Naive thymus-derived CD4-positive, alpha-beta T cell (primary cell): Measurements from ENCODE around the gene GPR148. TPM values are rescaled to one million over a fixed set of nuclear protein-coding genes. Genes with fewer than 3 reads are reported as not detected.
A peak's percentile ranks its signal among the peaks of the same experiment; 100 is the strongest.
"Not testable (repeated sequence)": the region's sequence is repeated elsewhere in the genome, so short reads cannot be mapped to it uniquely, and the experiment has no call there.

Source experiments
- ATAC-seq: fragments of 150-1000 bp; cut with Tn5 transposase; 2 replicates; pipeline ENCODE4 v1.10.0; 2021; ENCODE audit warnings: mild to moderate bottlenecking, moderate library complexity
- CTCF ChIA-PET: fragments of 350-600 bp; sonication (Branson Sonifier 250); formaldehyde crosslinking; loops from one replicate; lab custom pipeline; 2021; ENCODE audit warnings: antibody characterized with exemption; lab: Charles Lee
- POLR2A ChIA-PET: fragments of 350-600 bp; sonication (Branson Sonifier 250); formaldehyde crosslinking; loops from one replicate; lab custom pipeline; 2021; ENCODE audit warnings: antibody characterized with exemption, inconsistent platforms; lab: Charles Lee
- DNase-seq, 9 donors: peaks; one replicate each; pipeline versions ENCODE4 v3.0.0 to v3.0.0-alpha.2; 2020 to 2022; ENCODE audit warnings: mixed read lengths in 1 of 9
- H3K27ac ChIP-seq: one replicate; pipeline ENCODE4 v1.7.0; 2013; ENCODE audit warnings: mild to moderate bottlenecking, low read depth, low read length, moderate library complexity
- H3K27me3 ChIP-seq, 2 donors: one replicate each; pipeline ENCODE4 v1.7.0; 2013; ENCODE audit warnings: low read length in 2 of 2, mild to moderate bottlenecking in 2 of 2, moderate library complexity in 2 of 2; ENCODE audit not compliant: control insufficient read depth in 2 of 2, insufficient read depth in 2 of 2
- H3K36me3 ChIP-seq, 3 experiments: 1 replicate in 2 of 3; 2 replicates in 1 of 3; pipeline ENCODE4 v1.7.0; 2013; ENCODE audit warnings: low read length in 3 of 3, mild to moderate bottlenecking in 3 of 3, moderate library complexity in 1 of 3; ENCODE audit not compliant: insufficient read depth in 3 of 3, control insufficient read depth in 2 of 3
- H3K4me1 ChIP-seq, 2 donors: one replicate each; pipeline ENCODE4 v1.7.0; 2013; ENCODE audit warnings: low read length in 2 of 2, mild to moderate bottlenecking in 2 of 2, moderate library complexity in 1 of 2; ENCODE audit not compliant: control insufficient read depth in 2 of 2, insufficient read depth in 2 of 2
- H3K4me3 ChIP-seq: 2 replicates; pipeline ENCODE4 v1.7.0; 2013; ENCODE audit warnings: mild to moderate bottlenecking, low read length
- H3K9me3 ChIP-seq, 3 experiments: 1 replicate in 2 of 3; 2 replicates in 1 of 3; pipeline ENCODE4 v1.7.0; 2013; ENCODE audit warnings: low read length in 3 of 3; ENCODE audit not compliant: control insufficient read depth in 2 of 3
- H3K27ac Mint-ChIP-seq, 9 donors: one replicate each; pipeline ENCODE4 v1.8.0; 2020 to 2022; ENCODE audit warnings: mixed read lengths in 9 of 9, mild to moderate bottlenecking in 8 of 9, moderate library complexity in 5 of 9, inconsistent platforms in 2 of 9
- H3K27me3 Mint-ChIP-seq, 5 donors: one replicate each; pipeline ENCODE4 v1.8.0; 2021 to 2022; ENCODE audit warnings: mixed read lengths in 5 of 5, mild to moderate bottlenecking in 1 of 5
- H3K36me3 Mint-ChIP-seq, 5 donors: one replicate each; pipeline ENCODE4 v1.8.0; 2020 to 2022; ENCODE audit warnings: mixed read lengths in 5 of 5, mild to moderate bottlenecking in 3 of 5, inconsistent platforms in 1 of 5
- H3K4me1 Mint-ChIP-seq, 7 donors: one replicate each; pipeline ENCODE4 v1.8.0; 2020 to 2022; ENCODE audit warnings: mixed read lengths in 7 of 7, mild to moderate bottlenecking in 3 of 7, inconsistent platforms in 1 of 7
- H3K4me3 Mint-ChIP-seq, 10 donors: one replicate each; pipeline ENCODE4 v1.8.0; 2020 to 2022; ENCODE audit warnings: mild to moderate bottlenecking in 10 of 10, mixed read lengths in 10 of 10, moderate library complexity in 6 of 10, inconsistent platforms in 2 of 10
- H3K9me3 Mint-ChIP-seq, 11 donors: one replicate each; pipeline ENCODE4 v1.8.0; 2020 to 2022; ENCODE audit warnings: mixed read lengths in 11 of 11, mild to moderate bottlenecking in 4 of 11, inconsistent platforms in 1 of 11, moderate library complexity in 1 of 11
- intact Hi-C, 2 donors: fragments of 100-400 bp; cut with micrococcal nuclease; formaldehyde crosslinking; loops; one replicate each; pipeline ENCODE4 v1.15.1; 2023
- polyA plus RNA-seq, 2 donors: library from polyadenylated mRNA; unstranded; fragments of 300-500 nt; fragmentation: Illumina TruSeq; gene quantifications; one replicate each; pipeline ENCODE4 v1.2.3, GENCODE V29; 2021
- total RNA-seq, 6 experiments: library from RNA in 5 of 6; stranded (reverse) in 5 of 6; gene quantifications; 1 replicate in 5 of 6; 2 replicates in 1 of 6; pipeline ENCODE4 v1.2.3 and lab custom pipeline; 2021 to 2026

GPR148 gene, protein sequence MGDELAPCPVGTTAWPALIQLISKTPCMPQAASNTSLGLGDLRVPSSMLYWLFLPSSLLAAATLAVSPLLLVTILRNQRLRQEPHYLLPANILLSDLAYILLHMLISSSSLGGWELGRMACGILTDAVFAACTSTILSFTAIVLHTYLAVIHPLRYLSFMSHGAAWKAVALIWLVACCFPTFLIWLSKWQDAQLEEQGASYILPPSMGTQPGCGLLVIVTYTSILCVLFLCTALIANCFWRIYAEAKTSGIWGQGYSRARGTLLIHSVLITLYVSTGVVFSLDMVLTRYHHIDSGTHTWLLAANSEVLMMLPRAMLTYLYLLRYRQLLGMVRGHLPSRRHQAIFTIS
- total RNA-seq (not detected), polyA plus RNA-seq (not detected), total RNA-seq (lab: John Stamatoyannopoulos, UW) (not detected)

DNA sequence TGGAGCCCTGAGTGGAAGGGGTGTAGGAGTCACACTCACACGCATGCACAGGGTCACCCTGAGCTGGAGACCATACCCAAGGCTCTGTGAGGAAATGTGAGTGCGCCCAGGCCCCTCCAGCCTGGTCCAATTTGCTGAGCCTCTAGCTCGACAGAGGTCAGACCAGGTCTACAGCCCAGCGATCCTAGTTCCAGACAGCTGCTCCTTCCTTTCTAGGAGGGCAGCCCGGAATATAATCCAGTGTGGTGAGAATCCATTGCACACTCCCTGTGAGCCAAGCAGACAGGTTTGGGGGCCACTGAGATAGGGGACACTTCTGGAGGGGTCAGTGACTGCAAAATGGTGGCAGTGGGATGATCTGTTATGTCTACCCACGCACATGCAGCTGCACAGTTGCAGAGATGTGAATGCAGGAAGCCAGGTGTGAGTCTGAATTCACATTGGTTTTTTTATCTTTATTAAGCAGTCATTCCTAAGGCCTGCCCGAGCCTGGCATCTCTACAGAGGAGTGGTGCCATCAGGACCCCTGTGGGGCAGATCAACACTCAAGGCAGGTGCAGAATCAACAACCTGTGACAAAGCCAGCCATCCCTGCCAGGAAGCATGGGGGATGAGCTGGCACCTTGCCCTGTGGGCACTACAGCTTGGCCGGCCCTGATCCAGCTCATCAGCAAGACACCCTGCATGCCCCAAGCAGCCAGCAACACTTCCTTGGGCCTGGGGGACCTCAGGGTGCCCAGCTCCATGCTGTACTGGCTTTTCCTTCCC lies at the start of gene GPR148:
GPR148 (plus strand) TSS at position 522 of the 768 bp plus-strand sequence; CDS start at position 604, 82 bp downstream.
- H3K27me3 Mint-ChIP-seq: peaks cover 0 to 9% (median 0%) of the 10 kb centered on the region in 5 donors
- H3K4me1 Mint-ChIP-seq: peaks cover 0 to 17% (median 16%) of the 10 kb centered on the region in 7 donors
- Histone ChIP-seq H3K27ac (peak within 1 kb of the TSS; percentile 48), H3K4me3 (peak within 1 kb of the TSS; percentile 86), H3K9me3 (no peaks in the 10 kb centered on the region), H3K4me1 (peaks cover 15 to 18% of the 10 kb centered on the region in 2 donors), H3K36me3 (no peaks in the 10 kb centered on the region), H3K27me3 (no peaks in the 10 kb centered on the region)
- ATAC-seq (no peak), DNase-seq (peak in 2 of 9 donors; percentile 1 to 11)
- ChIA-PET POLR2A (interaction anchor here (0.6 to 2.2 kb wide), 4 partner anchors 9 to 386 kb away, joined by 3 to 16 read pairs (median 6); partner anchors contain the start of genes IMP4 and PLEKHB2), CTCF (interaction anchor here (2.1 kb wide), 1 partner anchor 69 kb away, joined by 6 read pairs; no protein-coding TSS in a partner anchor)
- intact Hi-C loops: loop anchor here (5.0 to 10.0 kb wide), 3 partner anchors 354 to 854 kb away; partner anchors contain the start of gene PLEKHB2 (in 1 of the 2)
- no peaks in the 10 kb centered on the region for H3K36me3 Mint-ChIP-seq
- peak within 1 kb of the TSS; percentile 76 to 94 (median 91) for H3K27ac Mint-ChIP-seq
- peaks cover 0 to 4% (median 0%) of the 10 kb centered on the region in 11 donors for H3K9me3 Mint-ChIP-seq
- peak within 1 kb of the TSS; percentile 60 to 89 (median 86) for H3K4me3 Mint-ChIP-seq

DNA sequence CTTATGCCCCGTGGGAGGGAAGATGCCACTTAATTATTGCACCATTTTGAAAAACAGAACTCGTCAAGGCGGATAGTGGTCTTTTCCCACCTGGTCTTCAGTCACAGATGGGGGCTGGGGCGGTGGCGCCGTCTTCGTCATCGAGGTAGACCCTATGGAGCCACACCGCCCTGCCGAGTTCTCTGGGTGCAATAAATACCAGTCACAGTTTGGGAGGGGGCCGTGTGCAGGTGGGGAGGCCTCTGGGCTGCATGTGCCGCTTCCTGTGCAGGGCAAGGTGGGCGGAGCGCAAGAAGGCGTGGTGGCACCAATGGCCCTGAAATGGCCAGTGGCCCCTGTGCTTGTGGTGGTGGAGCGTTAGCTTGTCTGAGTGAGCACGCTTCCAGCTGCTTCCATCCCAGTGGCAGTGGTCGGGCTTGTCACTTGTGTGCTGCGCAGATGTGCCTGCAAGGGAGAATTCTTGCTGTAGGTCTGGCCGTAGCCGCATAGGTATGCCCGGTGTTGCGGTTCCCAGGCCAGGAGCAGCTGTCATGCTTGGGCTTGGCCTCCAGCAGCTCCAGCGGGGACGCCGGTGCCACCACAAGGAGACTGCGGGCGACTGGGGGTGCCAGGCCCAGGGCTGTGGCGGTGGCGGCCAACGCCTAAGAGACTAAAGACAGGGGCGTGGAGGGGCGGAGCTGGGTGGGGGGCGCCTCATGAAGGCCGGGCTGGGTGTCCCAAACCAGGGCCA lies 36.7 kb upstream of the GPR148 start:
- CTCF ChIA-PET, H3K4me3 ChIP-seq, H3K9me3 Mint-ChIP-seq, H3K4me1 Mint-ChIP-seq, H3K27me3 ChIP-seq, H3K27ac Mint-ChIP-seq, H3K9me3 ChIP-seq, H3K36me3 Mint-ChIP-seq, POLR2A ChIA-PET, intact Hi-C loops, H3K4me3 Mint-ChIP-seq, H3K36me3 ChIP-seq, H3K27me3 Mint-ChIP-seq, H3K27ac ChIP-seq, H3K4me1 ChIP-seq, DNase-seq: not testable (repeated sequence)
- ATAC-seq: peak; percentile 18

DNA sequence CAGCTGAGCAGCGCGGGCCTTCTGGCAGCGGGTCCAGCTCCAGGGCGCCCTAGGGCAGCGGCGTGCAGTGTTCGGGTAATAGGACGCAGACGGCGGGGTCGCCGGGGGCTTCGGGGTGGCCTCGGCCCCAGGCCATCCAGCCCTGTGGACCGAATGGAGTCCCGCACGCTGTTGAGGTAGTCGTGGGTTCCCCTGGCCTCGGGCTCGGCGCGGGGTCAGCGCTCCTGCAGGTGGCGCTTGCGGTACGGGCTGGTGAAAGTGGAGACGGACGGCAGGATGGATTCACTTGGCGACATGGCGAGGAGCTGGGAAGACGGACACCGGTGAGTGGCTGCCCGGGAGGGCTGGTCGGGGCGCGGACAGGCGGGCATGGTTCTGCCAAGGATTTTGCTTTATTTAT lies 35.4 kb upstream of the GPR148 start:
- H3K4me3 Mint-ChIP-seq: peak overlapping the region in 1 of 10 donors; percentile 26
- H3K27ac Mint-ChIP-seq, H3K4me1 Mint-ChIP-seq, H3K27me3 ChIP-seq, intact Hi-C loops, CTCF ChIA-PET, H3K9me3 ChIP-seq, H3K4me3 ChIP-seq, H3K36me3 Mint-ChIP-seq, POLR2A ChIA-PET, H3K4me1 ChIP-seq, H3K9me3 Mint-ChIP-seq, DNase-seq, H3K27ac ChIP-seq, ATAC-seq, H3K36me3 ChIP-seq, H3K27me3 Mint-ChIP-seq: not testable (repeated sequence)

DNA sequence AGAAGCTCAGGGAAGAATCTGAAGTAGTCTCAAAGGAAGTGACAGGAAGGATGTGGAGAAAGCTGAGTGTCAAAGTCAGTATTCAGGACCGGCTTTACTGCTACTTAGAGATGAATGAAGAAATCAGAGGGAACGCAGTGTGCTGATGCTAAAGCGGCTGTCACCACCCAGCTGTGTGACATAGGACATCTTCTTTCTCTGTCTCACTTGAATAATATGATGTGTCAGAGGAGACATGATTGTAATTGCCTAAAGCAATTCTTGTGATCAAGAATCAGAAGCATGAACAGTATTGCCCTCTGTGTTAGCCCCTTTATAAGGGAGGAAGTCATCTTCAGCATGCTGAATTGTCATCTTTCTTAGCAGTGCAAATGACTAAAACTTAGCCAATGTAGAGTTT lies 25.6 kb upstream of the GPR148 start:
- intact Hi-C loops, H3K36me3 ChIP-seq, CTCF ChIA-PET, H3K27ac ChIP-seq, H3K9me3 ChIP-seq, POLR2A ChIA-PET, ATAC-seq, H3K4me1 ChIP-seq, H3K9me3 Mint-ChIP-seq, H3K4me3 Mint-ChIP-seq, H3K36me3 Mint-ChIP-seq, H3K4me3 ChIP-seq, H3K4me1 Mint-ChIP-seq, H3K27me3 ChIP-seq, DNase-seq, H3K27me3 Mint-ChIP-seq, H3K27ac Mint-ChIP-seq: not testable (repeated sequence)

DNA sequence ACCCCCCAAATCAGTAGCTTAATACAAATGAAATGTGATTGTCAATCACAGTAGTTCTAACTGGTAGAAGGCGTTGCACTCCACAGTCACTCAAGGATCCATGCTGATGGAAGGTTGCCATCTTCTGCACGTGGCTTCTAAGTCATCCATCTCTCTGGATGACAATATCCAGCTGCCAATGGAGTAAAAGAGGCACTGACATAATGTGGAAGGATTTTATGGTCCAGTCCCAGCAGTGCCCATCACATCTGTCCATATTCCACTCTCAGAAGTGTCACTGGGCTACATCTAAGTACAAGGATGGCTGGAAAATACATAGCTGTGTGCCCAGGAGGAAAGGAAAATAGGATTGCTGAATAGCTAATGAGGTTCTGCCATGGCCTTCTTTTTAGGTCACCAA lies 14.1 kb upstream of the GPR148 start:
- H3K36me3 Mint-ChIP-seq, CTCF ChIA-PET, DNase-seq, H3K27me3 ChIP-seq, H3K9me3 ChIP-seq, H3K4me1 Mint-ChIP-seq, H3K27ac ChIP-seq, H3K27ac Mint-ChIP-seq, H3K4me3 Mint-ChIP-seq, H3K9me3 Mint-ChIP-seq, ATAC-seq, H3K27me3 Mint-ChIP-seq, intact Hi-C loops, H3K36me3 ChIP-seq, POLR2A ChIA-PET, H3K4me3 ChIP-seq, H3K4me1 ChIP-seq: not testable (repeated sequence)

DNA sequence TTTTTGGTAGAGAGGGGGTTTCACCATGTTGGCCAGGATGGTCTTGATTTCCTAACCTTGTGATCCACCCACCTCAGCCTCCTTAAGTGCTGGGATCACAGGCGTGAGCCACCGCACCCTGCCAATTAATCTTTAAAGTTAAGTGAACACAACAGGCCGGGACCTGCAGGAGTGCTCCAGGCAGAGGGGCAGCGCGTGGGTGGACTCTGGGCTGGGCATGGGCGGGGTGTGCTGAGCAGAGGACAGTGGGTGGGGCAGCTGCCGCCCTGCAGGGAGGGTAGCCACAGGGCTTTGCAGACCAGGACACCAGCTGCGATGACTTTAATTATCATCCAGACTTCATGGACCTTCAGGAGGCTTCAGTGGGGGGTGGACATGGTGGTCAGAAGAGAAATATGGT lies 8.8 kb upstream of the GPR148 start:
- Histone ChIP-seq H3K4me1 (no peaks in the 10 kb centered on the region), H3K9me3 (no peaks in the 10 kb centered on the region), H3K27me3 (no peaks in the 10 kb centered on the region), H3K4me3 (no peak overlapping the region), H3K36me3 (no peaks in the 10 kb centered on the region), H3K27ac (no peak overlapping the region)
- H3K4me1 Mint-ChIP-seq: no peaks in the 10 kb centered on the region
- DNase-seq (no peak), ATAC-seq (no peak)
- ChIA-PET CTCF (no interaction called here), POLR2A (no interaction called here)
- H3K4me3 Mint-ChIP-seq: no peak overlapping the region
- H3K27me3 Mint-ChIP-seq: peaks cover 5 to 16% (median 8%) of the 10 kb centered on the region in 5 donors
- intact Hi-C loops: loop anchor here in 1 of 2 donors (10.0 kb wide), 2 partner anchors 345 to 845 kb away; no protein-coding TSS in a partner anchor
- H3K27ac Mint-ChIP-seq: no peak overlapping the region
- no peaks in the 10 kb centered on the region for H3K36me3 Mint-ChIP-seq
- peaks cover 0 to 10% (median 0%) of the 10 kb centered on the region in 11 donors for H3K9me3 Mint-ChIP-seq
